Panc1 (cell line): ENCODE data around the gene NDUFC2. TPM values are rescaled to one million over a fixed set of nuclear protein-coding genes. Genes with fewer than 3 reads are reported as not detected.
"Not testable (repeated sequence)": the region's sequence is repeated elsewhere in the genome, so short reads cannot be mapped to it uniquely, and the experiment has no call there.

ENCODE experiments used
- ATAC-seq: fragments of 200-7000 bp; cut with Tn5 transposase; 2 replicates; pipeline ENCODE4 v1.9.1; 2020; ENCODE audit warnings: mild to moderate bottlenecking, moderate library complexity
- BruUV-seq: library from RNA; stranded (reverse); fragments of 400-500 nt; replicated peaks from 2 replicates; lab custom pipeline; 2021; lab: Mats Ljungman, UMichigan
- CTCF ChIA-PET: fragments of 300-600 bp; sonication (Branson Sonifier 250); formaldehyde crosslinking; loops from one replicate; lab custom pipeline; 2022; ENCODE audit warnings: antibody characterized with exemption; lab: Charles Lee
- POLR2A ChIA-PET: fragments of 300-600 bp; sonication (Branson Sonifier 250); formaldehyde crosslinking; loops from one replicate; lab custom pipeline; 2022; ENCODE audit warnings: antibody characterized with exemption; lab: Charles Lee
- DNase-seq: peaks from one replicate; pipeline ENCODE4 v3.0.0-alpha.2; 2010; ENCODE audit warnings: low read depth, low spot score
- H3K27ac ChIP-seq: 2 replicates; pipeline ENCODE4 v1.5.1; 2011; ENCODE audit warnings: mild to moderate bottlenecking, low read length, inconsistent platforms
- H3K27me3 ChIP-seq: fragments of 200-500 bp; sonication (Bioruptor generic); 2 replicates; pipeline ENCODE4 v1.6.0; 2014; ENCODE audit warnings: low read length, inconsistent platforms; ENCODE audit not compliant: control insufficient read depth, insufficient read depth
- H3K36me3 ChIP-seq: fragments of 200-500 bp; sonication (Bioruptor generic); 2 replicates; pipeline ENCODE4 v1.5.1; 2014; ENCODE audit warnings: inconsistent platforms, mild to moderate bottlenecking, low read length, moderate library complexity; ENCODE audit not compliant: control insufficient read depth, insufficient read depth
- H3K4me1 ChIP-seq: 2 replicates; pipeline ENCODE4 v1.5.1; 2011; ENCODE audit warnings: inconsistent platforms, mild to moderate bottlenecking, low read length, moderate library complexity; ENCODE audit not compliant: control insufficient read depth, insufficient read depth
- H3K4me3 ChIP-seq, 2 experiments: 2 replicates each; pipeline ENCODE4 v1.5.1; 2011 to 2012; ENCODE audit warnings: low read depth in 2 of 2, low read length in 2 of 2, mild to moderate bottlenecking in 2 of 2, inconsistent platforms in 1 of 2, moderate library complexity in 1 of 2
- H3K9me3 ChIP-seq: fragments of 200-500 bp; sonication (Bioruptor generic); 2 replicates; pipeline ENCODE4 v1.5.1; 2014; ENCODE audit warnings: low read depth, mild to moderate bottlenecking, inconsistent platforms, low read length, moderate library complexity; ENCODE audit not compliant: control insufficient read depth, insufficient read depth
- CTCF ChIP-seq: fragments of 450-650 bp; IDR thresholded peaks from 2 replicates; pipeline ENCODE4 v1.5.1; 2017; ENCODE audit warnings: mild to moderate bottlenecking
- POLR2AphosphoS5 ChIP-seq: IDR thresholded peaks from 2 replicates; pipeline ENCODE4 v1.6.1; 2012; ENCODE audit warnings: mild to moderate bottlenecking, low read depth, low read length, moderate library complexity
- REST ChIP-seq, 2 experiments: IDR thresholded peaks; 2 replicates each; pipeline ENCODE4 v1.6.1; 2011 to 2012; ENCODE audit warnings: low read depth in 2 of 2, control low read depth in 1 of 2, low read length in 1 of 2, mild to moderate bottlenecking in 1 of 2, moderate library complexity in 1 of 2; ENCODE audit not compliant: insufficient read depth in 1 of 2
- SIN3A ChIP-seq: IDR thresholded peaks from 2 replicates; pipeline ENCODE4 v1.6.1; 2012; ENCODE audit warnings: low read depth, mild to moderate bottlenecking, low read length, moderate library complexity, borderline replicate concordance; ENCODE audit not compliant: insufficient read depth
- TCF7L2 ChIP-seq: IDR thresholded peaks from 2 replicates; pipeline ENCODE4 v1.6.1; 2011; ENCODE audit warnings: mild to moderate bottlenecking, low read depth, low read length, inconsistent platforms
- in situ Hi-C: cut with HindIII; loops from 2 replicates; pipeline ENCODE4 v1.10.0; 2016; ENCODE audit warnings: low sequenced_read_pairs, low pct_unique_long_range_greater_than_20kb
- intact Hi-C: fragments of 100-400 bp; cut with micrococcal nuclease; formaldehyde crosslinking; loops from one replicate; pipeline ENCODE4 v1.10.0; 2022; ENCODE audit not compliant: unreplicated experiment
- total RNA-seq: library from RNA; stranded (reverse); gene quantifications from one replicate; pipeline ENCODE4 v1.2.1, GENCODE V29; 2021; ENCODE audit not compliant: unreplicated experiment

Gene NDUFC2
- total RNA-seq, 1 experiment from 2014 or later, result 308 TPM

- ATAC-seq, result no peak
- CTCF ChIA-PET, result no interaction called here
Measured at GRCh38 chr11:78085972-78086371, 6.3 kb upstream of the NDUFC2 start.

GRCh38 chr11:78084506-78084905 lies 4.8 kb upstream of the NDUFC2 start:
- BruUV-seq, H3K36me3 ChIP-seq, H3K4me1 ChIP-seq, H3K27ac ChIP-seq, in situ Hi-C loops, H3K9me3 ChIP-seq, H3K27me3 ChIP-seq, POLR2A ChIA-PET, DNase-seq, CTCF ChIA-PET, ATAC-seq, H3K4me3 ChIP-seq, intact Hi-C loops: not testable (repeated sequence)

More at GRCh38 chr11:78085972-78086371, 6.3 kb upstream of the NDUFC2 start:
- TF ChIP-seq TCF7L2 (no peak), SIN3A (no peak), POLR2AphosphoS5 (no peak), CTCF (no peak), REST (IDR thresholded peaks at IDR 0.05; ENCODE audit: insufficient read depth in 1 of 2, low read depth in 2 of 2, low read length in 1 of 2) (no peak)
- POLR2A ChIA-PET, result no interaction called here
- BruUV-seq, result no TSS peak
- Histone ChIP-seq H3K4me3 (no peak overlapping the region), H3K27ac (no peak overlapping the region), H3K9me3 (no peaks in the 10 kb centered on the region), H3K27me3 (no peaks in the 10 kb centered on the region), H3K4me1 (no peaks in the 10 kb centered on the region), H3K36me3 (no peaks in the 10 kb centered on the region)
- intact Hi-C loops, result no loop called here
- no peak for DNase-seq
- in situ Hi-C loops, result no loop called here

GRCh38 chr11:78083021-78083420 lies 3.4 kb upstream of the NDUFC2 start:
- no peak overlapping the region for H3K4me3 ChIP-seq
- H3K4me1 ChIP-seq, result peaks cover 13% of the 10 kb centered on the region
- TF ChIP-seq POLR2AphosphoS5 (no peak), CTCF (no peak), TCF7L2 (no peak), REST (IDR thresholded peaks at IDR 0.05; ENCODE audit: insufficient read depth in 1 of 2, low read depth in 2 of 2, low read length in 1 of 2) (no peak), SIN3A (no peak)
- no peaks in the 10 kb centered on the region; the same call in 1 of the 2 replicates for H3K36me3 ChIP-seq
- POLR2A ChIA-PET, result no interaction called here
- DNase-seq (no peak), ATAC-seq (no peak)
- intact Hi-C loops, result no loop called here
- in situ Hi-C loops, result no loop called here
- CTCF ChIA-PET, result no interaction called here
- no TSS peak for BruUV-seq
- no peak overlapping the region for H3K27ac ChIP-seq
- H3K9me3 ChIP-seq, result no peaks in the 10 kb centered on the region
- no peaks in the 10 kb centered on the region for H3K27me3 ChIP-seq
